ENCODE results near the gene HS1BP3.

DNA sequence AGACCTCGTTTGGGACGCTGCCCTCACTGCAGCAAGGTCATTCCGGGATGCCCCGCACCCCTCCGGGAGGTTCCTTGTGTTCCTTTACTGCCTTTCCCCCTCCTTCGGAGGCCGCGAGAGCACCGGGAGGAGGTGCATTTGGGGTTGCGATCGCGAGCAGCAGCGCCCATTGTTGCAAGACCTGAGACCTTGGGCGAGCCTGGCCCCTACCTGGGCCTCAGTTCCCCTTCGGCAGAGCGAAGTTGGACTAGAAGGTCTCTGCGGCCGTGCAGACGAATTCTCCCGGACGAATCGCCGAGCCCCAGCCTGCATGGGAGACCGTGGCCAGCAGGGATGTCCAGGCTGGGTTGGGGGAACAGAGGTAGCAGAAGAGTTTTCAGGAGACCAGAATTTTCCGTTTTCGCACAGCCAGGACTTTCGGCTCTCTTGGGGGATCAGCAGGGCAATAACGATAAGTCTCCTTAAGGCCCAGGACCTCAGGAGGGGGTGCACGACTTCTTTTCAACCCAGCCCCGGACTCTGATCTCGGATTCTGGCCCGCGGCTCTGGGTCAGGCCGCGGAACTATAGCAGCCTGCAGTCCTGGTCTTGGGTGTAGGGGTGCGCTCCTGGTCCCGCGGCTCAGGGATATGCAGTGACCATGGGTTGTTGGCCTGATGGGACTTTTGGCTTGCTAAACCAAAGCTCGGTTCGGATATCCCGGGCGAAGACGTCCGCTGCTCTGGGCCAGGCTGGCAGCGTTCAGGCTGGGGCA is 18.8 kb upstream of the HS1BP3 start:
- TF ChIP-seq EHMT2 (IDR thresholded peaks at IDR 0.05) (no peak), CEBPB (tag; IDR thresholded peaks at IDR 0.05) (no peak), NFE2 (IDR thresholded peaks at IDR 0.05; ENCODE audit: low read depth) (no peak), EP300 (IDR thresholded peaks at IDR 0.05; ENCODE audit: low read length) (no peak), CHD2 (IDR thresholded peaks at IDR 0.05; ENCODE audit: low read depth, low read length) (no peak)
- TF ChIP-seq, protein P1, sequence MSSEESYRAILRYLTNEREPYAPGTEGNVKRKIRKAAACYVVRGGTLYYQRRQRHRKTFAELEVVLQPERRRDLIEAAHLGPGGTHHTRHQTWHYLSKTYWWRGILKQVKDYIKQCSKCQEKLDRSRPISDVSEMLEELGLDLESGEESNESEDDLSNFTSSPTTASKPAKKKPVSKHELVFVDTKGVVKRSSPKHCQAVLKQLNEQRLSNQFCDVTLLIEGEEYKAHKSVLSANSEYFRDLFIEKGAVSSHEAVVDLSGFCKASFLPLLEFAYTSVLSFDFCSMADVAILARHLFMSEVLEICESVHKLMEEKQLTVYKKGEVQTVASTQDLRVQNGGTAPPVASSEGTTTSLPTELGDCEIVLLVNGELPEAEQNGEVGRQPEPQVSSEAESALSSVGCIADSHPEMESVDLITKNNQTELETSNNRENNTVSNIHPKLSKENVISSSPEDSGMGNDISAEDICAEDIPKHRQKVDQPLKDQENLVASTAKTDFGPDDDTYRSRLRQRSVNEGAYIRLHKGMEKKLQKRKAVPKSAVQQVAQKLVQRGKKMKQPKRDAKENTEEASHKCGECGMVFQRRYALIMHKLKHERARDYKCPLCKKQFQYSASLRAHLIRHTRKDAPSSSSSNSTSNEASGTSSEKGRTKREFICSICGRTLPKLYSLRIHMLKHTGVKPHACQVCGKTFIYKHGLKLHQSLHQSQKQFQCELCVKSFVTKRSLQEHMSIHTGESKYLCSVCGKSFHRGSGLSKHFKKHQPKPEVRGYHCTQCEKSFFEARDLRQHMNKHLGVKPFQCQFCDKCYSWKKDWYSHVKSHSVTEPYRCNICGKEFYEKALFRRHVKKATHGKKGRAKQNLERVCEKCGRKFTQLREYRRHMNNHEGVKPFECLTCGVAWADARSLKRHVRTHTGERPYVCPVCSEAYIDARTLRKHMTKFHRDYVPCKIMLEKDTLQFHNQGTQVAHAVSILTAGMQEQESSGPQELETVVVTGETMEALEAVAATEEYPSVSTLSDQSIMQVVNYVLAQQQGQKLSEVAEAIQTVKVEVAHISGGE (CRISPR knock-in tag; IDR thresholded peaks at IDR 0.05): no peak
